Measurements from ENCODE around the gene PAX9. TPM values are rescaled to one million over a fixed set of nuclear protein-coding genes. Genes with fewer than 3 reads are reported as not detected.

PAX9 gene
- total RNA-seq, 1 experiment from 2014 or later: 14.9 TPM

- Histone ChIP-seq H3K9me3 (ENCODE audit: low read length) (no peaks in the 10 kb centered on the region), H2AFZ (ENCODE audit: low read length) (no peak overlapping the region), H3F3A (ENCODE audit: low read length, unreplicated experiment) (no peaks in the 10 kb centered on the region), H3K27me3 (ENCODE audit: low read length) (no peaks in the 10 kb centered on the region), H3K4me1 (ENCODE audit: insufficient read depth, low read length) (peaks cover 4% of the 10 kb centered on the region), H3K27ac (ENCODE audit: low read length) (no peak overlapping the region), H3K79me2 (ENCODE audit: low read length) (no peaks in the 10 kb centered on the region), H3K4me3 (ENCODE audit: low read length) (no peak overlapping the region), H3K4me2 (ENCODE audit: low read length) (no peak overlapping the region), H3K9ac (ENCODE audit: low read length) (no peak overlapping the region), H4K20me1 (ENCODE audit: low read length) (no peaks in the 10 kb centered on the region), H3K36me3 (ENCODE audit: low read depth, low read length) (no peaks in the 10 kb centered on the region), H3K9me2 (replicated peaks; ENCODE audit: low read length) (no peaks in the 10 kb centered on the region)
- TF ChIP-seq EZH2 (IDR thresholded peaks at IDR 0.05; ENCODE audit: low read length, unreplicated experiment): no peak
- ATAC-seq: no peak
- BruUV-seq (replicated peaks): no TSS peak
- DNase-seq: no peak
- POLR2A ChIA-PET (ENCODE audit: unreplicated experiment): no interaction called here
- intact Hi-C loops (cut with micrococcal nuclease): no loop called here
- CTCF ChIA-PET: no interaction called here
Observed at GRCh38 chr14:36625014-36625413, 36.6 kb upstream of the PAX9 start.

- Histone ChIP-seq H3K4me3 (ENCODE audit: low read length) (no peak overlapping the region), H3K9ac (ENCODE audit: low read length) (no peak overlapping the region), H3K9me3 (ENCODE audit: low read length) (no peaks in the 10 kb centered on the region), H2AFZ (ENCODE audit: low read length) (no peak overlapping the region), H3K27ac (ENCODE audit: low read length) (no peak overlapping the region), H3K36me3 (ENCODE audit: low read depth, low read length) (no peaks in the 10 kb centered on the region), H3F3A (ENCODE audit: low read length, unreplicated experiment) (no peaks in the 10 kb centered on the region), H3K79me2 (ENCODE audit: low read length) (no peaks in the 10 kb centered on the region), H4K20me1 (ENCODE audit: low read length) (no peaks in the 10 kb centered on the region), H3K4me1 (ENCODE audit: insufficient read depth, low read length) (no peaks in the 10 kb centered on the region), H3K27me3 (ENCODE audit: low read length) (no peaks in the 10 kb centered on the region), H3K9me2 (replicated peaks; ENCODE audit: low read length) (no peaks in the 10 kb centered on the region), H3K4me2 (ENCODE audit: low read length) (no peak overlapping the region)
- DNase-seq (no peak), ATAC-seq (no peak)
- ChIA-PET CTCF (no interaction called here), POLR2A (ENCODE audit: unreplicated experiment) (no interaction called here)
- no TSS peak for BruUV-seq (replicated peaks)
- intact Hi-C loops (cut with micrococcal nuclease): no loop called here
- no peak for TF ChIP-seq EZH2phosphoT487 (IDR thresholded peaks at IDR 0.05; ENCODE audit: borderline replicate concordance, low read length)
- TF ChIP-seq CTCF (conservative IDR thresholded peaks at IDR 0.05; ENCODE audit: low read depth, low read length): no peak
- no peak for TF ChIP-seq EZH2 (IDR thresholded peaks at IDR 0.05; ENCODE audit: low read length, unreplicated experiment)
Observed at GRCh38 chr14:36625436-36625835, 36.2 kb upstream of the PAX9 start.

- intact Hi-C loops (cut with micrococcal nuclease): no loop called here
- Histone ChIP-seq H3K27ac (ENCODE audit: low read length) (no peak overlapping the region), H3K4me2 (ENCODE audit: low read length) (no peak overlapping the region), H3K9me3 (ENCODE audit: low read length) (no peaks in the 10 kb centered on the region), H3K4me3 (ENCODE audit: low read length) (no peak overlapping the region), H4K20me1 (ENCODE audit: low read length) (no peaks in the 10 kb centered on the region), H3K9ac (ENCODE audit: low read length) (no peak overlapping the region), H2AFZ (ENCODE audit: low read length) (no peak overlapping the region), H3K9me2 (replicated peaks; ENCODE audit: low read length) (no peaks in the 10 kb centered on the region), H3K4me1 (ENCODE audit: insufficient read depth, low read length) (no peaks in the 10 kb centered on the region), H3K79me2 (ENCODE audit: low read length) (no peaks in the 10 kb centered on the region), H3K27me3 (ENCODE audit: low read length) (no peaks in the 10 kb centered on the region), H3K36me3 (ENCODE audit: low read depth, low read length) (no peaks in the 10 kb centered on the region), H3F3A (ENCODE audit: low read length, unreplicated experiment) (no peaks in the 10 kb centered on the region)
- DNase-seq (no peak), ATAC-seq (no peak)
- BruUV-seq (replicated peaks): no TSS peak
- TF ChIP-seq EZH2phosphoT487 (IDR thresholded peaks at IDR 0.05; ENCODE audit: borderline replicate concordance, low read length) (no peak), CTCF (conservative IDR thresholded peaks at IDR 0.05; ENCODE audit: low read depth, low read length) (no peak), EZH2 (IDR thresholded peaks at IDR 0.05; ENCODE audit: low read length, unreplicated experiment) (no peak)
- CTCF ChIA-PET: no interaction called here
- POLR2A ChIA-PET (ENCODE audit: unreplicated experiment): no interaction called here
Observed at GRCh38 chr14:36626151-36626550, 35.5 kb upstream of the PAX9 start.
